Measurements from ENCODE around the gene ZNF705A. TPM values are rescaled to one million over a fixed set of nuclear protein-coding genes. Genes with fewer than 3 reads are reported as not detected.
A peak's percentile ranks its signal among the peaks of the same experiment; 100 is the strongest.
"Not testable (repeated sequence)": the region's sequence is repeated elsewhere in the genome, so short reads cannot be mapped to it uniquely, and the experiment has no call there.

Gene ZNF705A
- total RNA-seq (not detected in 2 replicates), polyA plus RNA-seq (not detected in 2 replicates), polyA minus RNA-seq (ENCODE audit: low replicate concordance) (not detected in 2 replicates)
- not detected in 2 replicates for polyA plus RNA-seq (2012)

DNA sequence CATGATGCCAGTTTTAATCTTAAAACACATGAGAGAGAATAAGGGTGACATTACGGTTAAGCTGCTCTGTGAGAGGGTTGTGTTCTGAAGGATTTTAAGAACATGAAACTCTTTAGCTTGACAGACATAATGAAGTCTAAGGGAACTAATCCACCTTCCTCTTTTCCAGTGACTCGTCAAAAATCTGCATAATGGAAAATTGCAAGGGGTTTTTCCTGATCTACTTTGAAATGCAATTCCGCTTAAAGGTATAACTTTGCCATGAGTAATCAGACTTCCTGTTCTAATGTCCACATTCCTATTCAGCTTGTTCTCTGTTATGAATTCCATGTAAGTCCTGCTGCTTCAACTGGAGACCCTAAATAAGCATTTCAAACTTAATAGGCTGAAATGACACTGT lies at the start of gene ZNF705A:
ZNF705A (plus strand) TSS at position 171 of the 400 bp plus-strand sequence. CDS start 15,611 bp downstream, outside the sequence.
- Histone ChIP-seq H3K79me2 (ENCODE audit: control insufficient read depth, insufficient read depth, low read length) (no peaks in the 10 kb centered on the region), H3K27me3 (ENCODE audit: control insufficient read depth, insufficient read depth, low read length) (no peaks in the 10 kb centered on the region), H3K9me3 (ENCODE audit: control insufficient read depth, insufficient read depth, low read depth, low read length) (no peaks in the 10 kb centered on the region), H3K4me1 (ENCODE audit: control insufficient read depth, extremely low read depth, insufficient read depth, low read length) (no peaks in the 10 kb centered on the region), H2AFZ (ENCODE audit: low read length) (no peak within 1 kb of the TSS), H3K4me3 (replicated peaks in 1 of 4; ENCODE audit: control extremely low read depth in 1 of 4, insufficient read depth in 1 of 4, low read depth in 3 of 4, low read length in 4 of 4) (no peak within 1 kb of the TSS), H3K36me3 (ENCODE audit: control insufficient read depth, insufficient read depth, low read length) (no peaks in the 10 kb centered on the region), H4K20me1 (ENCODE audit: control insufficient read depth, extremely low read depth, insufficient read depth, low read length) (no peaks in the 10 kb centered on the region), H3K4me2 (ENCODE audit: extremely low read depth, insufficient read depth, low read length) (no peak within 1 kb of the TSS), H3K9ac (ENCODE audit: insufficient read depth, low read length) (no peak within 1 kb of the TSS), H3K27ac (ENCODE audit: insufficient read depth, low read length) (no peak within 1 kb of the TSS)
- DNase-seq (ENCODE audit: low read depth in 2 of 2), result peak; percentile 35 to 89
- TF ChIP-seq, protein P1, sequence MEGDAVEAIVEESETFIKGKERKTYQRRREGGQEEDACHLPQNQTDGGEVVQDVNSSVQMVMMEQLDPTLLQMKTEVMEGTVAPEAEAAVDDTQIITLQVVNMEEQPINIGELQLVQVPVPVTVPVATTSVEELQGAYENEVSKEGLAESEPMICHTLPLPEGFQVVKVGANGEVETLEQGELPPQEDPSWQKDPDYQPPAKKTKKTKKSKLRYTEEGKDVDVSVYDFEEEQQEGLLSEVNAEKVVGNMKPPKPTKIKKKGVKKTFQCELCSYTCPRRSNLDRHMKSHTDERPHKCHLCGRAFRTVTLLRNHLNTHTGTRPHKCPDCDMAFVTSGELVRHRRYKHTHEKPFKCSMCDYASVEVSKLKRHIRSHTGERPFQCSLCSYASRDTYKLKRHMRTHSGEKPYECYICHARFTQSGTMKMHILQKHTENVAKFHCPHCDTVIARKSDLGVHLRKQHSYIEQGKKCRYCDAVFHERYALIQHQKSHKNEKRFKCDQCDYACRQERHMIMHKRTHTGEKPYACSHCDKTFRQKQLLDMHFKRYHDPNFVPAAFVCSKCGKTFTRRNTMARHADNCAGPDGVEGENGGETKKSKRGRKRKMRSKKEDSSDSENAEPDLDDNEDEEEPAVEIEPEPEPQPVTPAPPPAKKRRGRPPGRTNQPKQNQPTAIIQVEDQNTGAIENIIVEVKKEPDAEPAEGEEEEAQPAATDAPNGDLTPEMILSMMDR (conservative IDR thresholded peaks at IDR 0.05 in 1 of 2, IDR thresholded peaks at IDR 0.05 in 1 of 2; ENCODE audit: low read depth in 1 of 2, low read length in 2 of 2), result no peak
- TF ChIP-seq EZH2 (IDR thresholded peaks at IDR 0.05; ENCODE audit: low read length, missing control alignments), result no peak

DNA sequence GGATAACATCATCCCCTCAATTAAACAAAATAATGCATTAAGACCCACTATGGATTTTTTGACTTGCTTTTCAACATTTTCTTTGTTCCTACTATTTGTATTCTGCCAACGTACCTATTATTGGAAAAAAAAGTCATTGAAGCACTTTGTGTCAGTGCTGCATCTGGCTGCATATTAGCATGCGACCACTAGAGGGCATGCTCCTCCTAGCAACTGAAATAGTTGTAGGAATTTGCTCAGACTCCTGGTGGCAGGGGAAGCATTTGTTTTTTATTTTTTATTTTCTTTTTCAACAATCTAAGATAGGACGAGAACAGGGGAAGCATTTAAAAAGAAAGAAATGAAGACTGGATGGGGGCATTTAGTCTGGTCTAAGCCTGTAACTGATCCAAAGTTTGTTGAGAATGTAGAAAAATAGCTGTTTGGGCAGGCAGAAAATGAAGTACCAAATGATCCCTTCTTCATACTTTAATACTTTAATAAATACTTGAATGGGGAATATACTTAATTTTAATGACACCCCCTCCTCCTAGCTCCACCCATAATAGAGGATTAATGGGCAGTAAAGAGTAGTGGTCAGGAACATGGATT lies 47.9 kb upstream of the ZNF705A start:
- Histone ChIP-seq H3K4me1 (ENCODE audit: control insufficient read depth, extremely low read depth, insufficient read depth, low read length) (no peaks in the 10 kb centered on the region), H3K9ac (ENCODE audit: insufficient read depth, low read length) (no peak overlapping the region), H3K4me2 (ENCODE audit: extremely low read depth, insufficient read depth, low read length) (no peak overlapping the region), H2AFZ (ENCODE audit: low read length) (no peak overlapping the region), H4K20me1 (ENCODE audit: control insufficient read depth, extremely low read depth, insufficient read depth, low read length) (no peaks in the 10 kb centered on the region), H3K79me2 (ENCODE audit: control insufficient read depth, insufficient read depth, low read length) (no peaks in the 10 kb centered on the region), H3K36me3 (ENCODE audit: control insufficient read depth, insufficient read depth, low read length) (no peaks in the 10 kb centered on the region), H3K27me3 (ENCODE audit: control insufficient read depth, insufficient read depth, low read length) (no peaks in the 10 kb centered on the region), H3K27ac (ENCODE audit: insufficient read depth, low read length) (no peak overlapping the region), H3K9me3 (ENCODE audit: control insufficient read depth, insufficient read depth, low read depth, low read length) (no peaks in the 10 kb centered on the region), H3K4me3 (replicated peaks in 1 of 4; ENCODE audit: control extremely low read depth in 1 of 4, insufficient read depth in 1 of 4, low read depth in 3 of 4, low read length in 4 of 4) (no peak overlapping the region)
- no peak for TF ChIP-seq EZH2 (IDR thresholded peaks at IDR 0.05; ENCODE audit: low read length, missing control alignments)
- TF ChIP-seq, protein P1 (conservative IDR thresholded peaks at IDR 0.05 in 1 of 2, IDR thresholded peaks at IDR 0.05 in 1 of 2; ENCODE audit: low read depth in 1 of 2, low read length in 2 of 2), result peak; percentile 99 to 100
- DNase-seq (ENCODE audit: low read depth in 2 of 2), result peak; percentile 57 to 86

DNA sequence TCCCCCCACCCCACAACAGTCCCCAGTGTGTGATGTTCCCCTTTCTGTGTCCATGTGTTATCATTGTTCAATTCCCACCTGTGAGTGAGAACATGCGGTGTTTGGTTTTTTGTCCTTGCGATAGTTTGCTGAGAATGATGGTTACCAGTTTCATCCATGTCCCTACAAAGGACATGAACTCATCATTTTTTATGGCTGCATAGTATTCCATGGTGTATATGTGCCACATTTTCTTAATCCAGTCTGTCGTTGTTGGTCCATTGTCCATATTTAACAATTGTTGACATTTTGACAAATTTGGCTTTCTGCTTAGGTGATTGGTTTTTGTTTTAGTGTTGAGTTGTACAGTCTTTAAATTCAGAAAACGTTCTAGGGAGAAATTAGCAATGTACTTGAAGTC lies 43.7 kb upstream of the ZNF705A start:
- H3K9me3 ChIP-seq (ENCODE audit: control insufficient read depth, insufficient read depth, low read depth, low read length); H3K27me3 ChIP-seq (ENCODE audit: control insufficient read depth, insufficient read depth, low read length); H3K36me3 ChIP-seq (ENCODE audit: control insufficient read depth, insufficient read depth, low read length); H4K20me1 ChIP-seq (ENCODE audit: control insufficient read depth, extremely low read depth, insufficient read depth, low read length); DNase-seq (ENCODE audit: low read depth in 2 of 2); H3K27ac ChIP-seq (ENCODE audit: insufficient read depth, low read length); H2AFZ ChIP-seq (ENCODE audit: low read length); H3K4me1 ChIP-seq (ENCODE audit: control insufficient read depth, extremely low read depth, insufficient read depth, low read length); H3K4me3 ChIP-seq (replicated peaks in 1 of 4; ENCODE audit: control extremely low read depth in 1 of 4, insufficient read depth in 1 of 4, low read depth in 3 of 4, low read length in 4 of 4); H3K4me2 ChIP-seq (ENCODE audit: extremely low read depth, insufficient read depth, low read length); H3K79me2 ChIP-seq (ENCODE audit: control insufficient read depth, insufficient read depth, low read length); H3K9ac ChIP-seq (ENCODE audit: insufficient read depth, low read length): not testable (repeated sequence)

All from fibroblast of lung (primary cell).